NB4 (cell line): ENCODE measurements around the gene IMMP2L.

ENCODE experiments used
- CTCF ChIP-seq: IDR thresholded peaks from one replicate; pipeline ENCODE4 v1.5.1; 2012; ENCODE audit warnings: low read depth, low read length
- MYC ChIP-seq: IDR thresholded peaks from 2 replicates; pipeline ENCODE4 v1.6.1; 2011; ENCODE audit warnings: low read depth, low read length
- POLR2A ChIP-seq: IDR thresholded peaks from 2 replicates; pipeline ENCODE4 v1.6.1; 2011; ENCODE audit warnings: mild to moderate bottlenecking; ENCODE audit not compliant: insufficient read length; ENCODE audit errors: extremely low read depth
- TF ChIP-seq, protein P1 (sequence below): IDR thresholded peaks from 2 replicates; pipeline ENCODE4 v1.6.1; 2011; ENCODE audit warnings: low read depth, low read length

- TF ChIP-seq POLR2A (no peak), CTCF (no peak), MYC (no peak)
- TF ChIP-seq, protein P1, sequence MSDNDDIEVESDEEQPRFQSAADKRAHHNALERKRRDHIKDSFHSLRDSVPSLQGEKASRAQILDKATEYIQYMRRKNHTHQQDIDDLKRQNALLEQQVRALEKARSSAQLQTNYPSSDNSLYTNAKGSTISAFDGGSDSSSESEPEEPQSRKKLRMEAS = no peak
These were observed 25.8 kb upstream of the IMMP2L start for GRCh38 chr7:111588065-111588433.
